GM23338 (cell line): ENCODE data around the gene IGSF6. TPM values are rescaled to one million over a fixed set of nuclear protein-coding genes. Genes with fewer than 3 reads are reported as not detected.

ENCODE experiments used
- ATAC-seq: fragments of 200-7000 bp; cut with Tn5 transposase; 3 replicates; pipeline ENCODE4 v1.9.1; 2020
- DNase-seq: peaks from one replicate; pipeline ENCODE4 v3.0.0-alpha.2; 2015; ENCODE audit warnings: low spot score
- H2AFZ ChIP-seq: fragments of 200-600 bp; sonication (generic); 2 replicates; pipeline ENCODE4 v1.8.0; 2016; ENCODE audit warnings: antibody characterized with exemption, mild to moderate bottlenecking, moderate library complexity
- H3F3A ChIP-seq: fragments of 200-600 bp; sonication (generic); replicated peaks from 2 replicates; pipeline ENCODE4 v1.8.0; 2017; ENCODE audit warnings: antibody characterized with exemption, mixed run types, low read depth
- H3K27ac ChIP-seq: fragments of 200-600 bp; sonication (generic); 2 replicates; pipeline ENCODE4 v1.6.1; 2016; ENCODE audit warnings: low read depth
- H3K27me3 ChIP-seq: fragments of 200-600 bp; sonication (generic); 2 replicates; pipeline ENCODE4 v1.8.0; 2016; ENCODE audit warnings: mild to moderate bottlenecking, mixed run types, moderate library complexity; ENCODE audit not compliant: insufficient read depth
- H3K36me3 ChIP-seq: fragments of 200-600 bp; sonication (generic); 2 replicates; pipeline ENCODE4 v1.8.0; 2016; ENCODE audit warnings: mild to moderate bottlenecking; ENCODE audit not compliant: insufficient read depth
- H3K4me1 ChIP-seq: fragments of 200-600 bp; sonication (generic); 2 replicates; pipeline ENCODE4 v1.8.0; 2016; ENCODE audit warnings: mild to moderate bottlenecking, moderate library complexity; ENCODE audit not compliant: insufficient read depth
- H3K4me2 ChIP-seq: fragments of 200-600 bp; sonication (generic); 2 replicates; pipeline ENCODE4 v1.7.1; 2017; ENCODE audit warnings: mixed run types
- H3K4me3 ChIP-seq: fragments of 200-600 bp; sonication (generic); 2 replicates; pipeline ENCODE4 v1.6.1; 2016; ENCODE audit warnings: mixed run types
- H3K79me2 ChIP-seq: fragments of 200-600 bp; sonication (generic); replicated peaks from 2 replicates; pipeline ENCODE4 v1.8.0; 2017; ENCODE audit warnings: mild to moderate bottlenecking; ENCODE audit not compliant: insufficient read depth
- H3K9me2 ChIP-seq: fragments of 200-600 bp; sonication (generic); 2 replicates; pipeline ENCODE4 v1.8.0; 2017; ENCODE audit not compliant: insufficient read depth
- H4K20me1 ChIP-seq: fragments of 200-600 bp; sonication (generic); replicated peaks from 2 replicates; pipeline ENCODE4 v1.8.0; 2017; ENCODE audit warnings: mild to moderate bottlenecking; ENCODE audit not compliant: insufficient read depth
- H3K27ac Mint-ChIP-seq: 2 replicates; pipeline ENCODE4 v1.8.0; 2020; ENCODE audit warnings: inconsistent platforms, mild to moderate bottlenecking, moderate library complexity, mixed read lengths
- H3K27me3 Mint-ChIP-seq: 3 replicates; pipeline ENCODE4 v1.8.0; 2022; ENCODE audit warnings: low read depth, mild to moderate bottlenecking, moderate library complexity, mixed read lengths, inconsistent platforms; ENCODE audit not compliant: insufficient read depth, poor library complexity
- H3K36me3 Mint-ChIP-seq: 3 replicates; pipeline ENCODE4 v1.8.0; 2021; ENCODE audit warnings: low read depth, mild to moderate bottlenecking, inconsistent platforms, moderate library complexity, mixed read lengths
- H3K4me1 Mint-ChIP-seq: 3 replicates; pipeline ENCODE4 v1.8.0; 2020; ENCODE audit warnings: mild to moderate bottlenecking, inconsistent platforms, mixed read lengths
- H3K4me3 Mint-ChIP-seq: 3 replicates; pipeline ENCODE4 v1.8.0; 2021; ENCODE audit warnings: moderate library complexity, mild to moderate bottlenecking, inconsistent platforms, mixed read lengths
- H3K9me3 Mint-ChIP-seq: 3 replicates; pipeline ENCODE4 v1.8.0; 2020; ENCODE audit warnings: moderate library complexity, mild to moderate bottlenecking, inconsistent platforms, mixed read lengths
- CREB1 ChIP-seq: fragments of 250-450 bp; sonication (Bioruptor Pico); IDR thresholded peaks from 2 replicates; pipeline ENCODE4 v1.5.0; 2020; ENCODE audit warnings: low read depth, mild to moderate bottlenecking, moderate library complexity
- CTCF ChIP-seq, 2 experiments: fragments of 200-600 bp in 1 of 2; sonication (generic) in 1 of 2; conservative IDR thresholded peaks; 2 replicates each; pipeline versions ENCODE4 v1.5.1 to v1.6.1; 2016 to 2017; ENCODE audit warnings: antibody characterized with exemption in 2 of 2, low read depth in 2 of 2, mild to moderate bottlenecking in 2 of 2, moderate library complexity in 1 of 2
- EZH2 ChIP-seq: fragments of 200-600 bp; sonication (generic); IDR thresholded peaks from one replicate; pipeline ENCODE4 v1.8.0; 2017; ENCODE audit warnings: antibody characterized with exemption, mild to moderate bottlenecking, low read depth; ENCODE audit not compliant: unreplicated experiment
- EZH2phosphoT487 ChIP-seq: fragments of 200-600 bp; sonication (generic); IDR thresholded peaks from one replicate; pipeline ENCODE4 v1.8.1; 2018; ENCODE audit warnings: antibody characterized with exemption; ENCODE audit not compliant: unreplicated experiment
- NANOG ChIP-seq: IDR thresholded peaks from 2 replicates; pipeline ENCODE4 v1.6.1; 2016; ENCODE audit warnings: antibody characterized with exemption, borderline replicate concordance
- ZNF114 ChIP-seq: fragments of 250-450 bp; sonication (Bioruptor Pico); IDR thresholded peaks from 2 replicates; pipeline ENCODE4 v1.5.0; 2020; ENCODE audit warnings: mild to moderate bottlenecking, moderate library complexity
- polyA plus RNA-seq: library from polyadenylated mRNA; unstranded; fragments of >200 nt; fragmentation: Nextera tagmentation; extraction: Ambion mirVana; gene quantifications from 2 replicates; pipeline ENCODE4 v1.2.1, GENCODE V29; 2016
- total RNA-seq: library from RNA; depleted of rRNA; stranded (reverse); fragments of >200 nt; shearing (Covaris generic); gene quantifications from 2 replicates; pipeline ENCODE4 v1.2.3, GENCODE V29; 2014

Gene IGSF6
- total and polyA plus RNA-seq, 2 experiments from 2014 or later: 0.19 TPM; not detected in 1

GRCh38 chr16:21611198-21611555 is 41.2 kb downstream of the IGSF6 start:
- Histone ChIP-seq H3K27ac (no peak overlapping the region), H3K36me3 (no peaks in the 10 kb centered on the region), H4K20me1 (peaks cover 38% of the 10 kb centered on the region), H3K27me3 (no peaks in the 10 kb centered on the region), H3K9me2 (no peaks in the 10 kb centered on the region), H3K4me2 (no peak overlapping the region), H3K4me3 (no peak overlapping the region), H3K4me1 (peaks cover 52% of the 10 kb centered on the region), H3K79me2 (peaks cover 100% of the 10 kb centered on the region), H2AFZ (no peak overlapping the region), H3F3A (no peaks in the 10 kb centered on the region)
- DNase-seq (no peak), ATAC-seq (no peak)
- H3K27me3 Mint-ChIP-seq: peaks cover 6% of the 10 kb centered on the region
- H3K27ac Mint-ChIP-seq: no peak overlapping the region
- no peak for TF ChIP-seq EZH2phosphoT487
- no peak for TF ChIP-seq ZNF114
- TF ChIP-seq CTCF (conservative IDR thresholded peaks at IDR 0.05; ENCODE audit: low read depth in 2 of 2): no peak
- no peak for TF ChIP-seq CREB1 (CRISPR knock-in tag)
- no peak for TF ChIP-seq EZH2
- no peak overlapping the region for H3K4me3 Mint-ChIP-seq
- H3K4me1 Mint-ChIP-seq: peaks cover 56% of the 10 kb centered on the region
- no peaks in the 10 kb centered on the region for H3K9me3 Mint-ChIP-seq
- H3K36me3 Mint-ChIP-seq: peaks cover 6% of the 10 kb centered on the region

- H3K9me3 Mint-ChIP-seq: no peaks in the 10 kb centered on the region
- no peaks in the 10 kb centered on the region for H3K27me3 ChIP-seq
- H3F3A ChIP-seq: no peaks in the 10 kb centered on the region
- H3K4me3 ChIP-seq: no peak overlapping the region
- peaks cover 6% of the 10 kb centered on the region for H3K36me3 Mint-ChIP-seq
- ATAC-seq (no peak), DNase-seq (no peak)
- no peak overlapping the region for H3K4me2 ChIP-seq
- H3K4me3 Mint-ChIP-seq: no peak overlapping the region
- peaks cover 52% of the 10 kb centered on the region for H3K4me1 ChIP-seq
- no peak overlapping the region for H3K27ac Mint-ChIP-seq
- H4K20me1 ChIP-seq: peaks cover 34% of the 10 kb centered on the region
- H3K27me3 Mint-ChIP-seq: peaks cover 6% of the 10 kb centered on the region
- no peak overlapping the region for H2AFZ ChIP-seq
- H3K79me2 ChIP-seq: peaks cover 100% of the 10 kb centered on the region
- no peaks in the 10 kb centered on the region for H3K9me2 ChIP-seq
- no peaks in the 10 kb centered on the region for H3K36me3 ChIP-seq
- no peak overlapping the region for H3K27ac ChIP-seq
- peaks cover 56% of the 10 kb centered on the region for H3K4me1 Mint-ChIP-seq
- no peak for TF ChIP-seq NANOG
- no peak for TF ChIP-seq EZH2phosphoT487
- TF ChIP-seq CTCF (conservative IDR thresholded peaks at IDR 0.05; ENCODE audit: low read depth in 2 of 2): no peak
Measured at GRCh38 chr16:21610766-21611165, 41.6 kb downstream of the IGSF6 start.
